HG02973 (cell line): ENCODE data around the gene DOK5.

Source experiments
- ATAC-seq: cut with Tn5 transposase; IDR thresholded peaks from one replicate; pipeline ENCODE4 v1.9.1; 2021; ENCODE audit warnings: moderate library complexity; ENCODE audit not compliant: unreplicated experiment

The DOK5 gene

GRCh38 chr20:54640800-54641199 is 165.4 kb downstream of the DOK5 start:
- no peak for ATAC-seq

- no peak for ATAC-seq
These were observed 167.7 kb downstream of the DOK5 start for GRCh38 chr20:54642864-54643667.

GRCh38 chr20:54643761-54644160 is 168.4 kb downstream of the DOK5 start:
- ATAC-seq = no peak

GRCh38 chr20:54645445-54646155 is 170.2 kb downstream of the DOK5 start:
- ATAC-seq = no peak

GRCh38 chr20:54646156-54646517 is 170.7 kb downstream of the DOK5 start:
- no peak for ATAC-seq

GRCh38 chr20:54648421-54649142 is 173.2 kb downstream of the DOK5 start:
- no peak for ATAC-seq

- no peak for ATAC-seq
These were observed 174.1 kb downstream of the DOK5 start for GRCh38 chr20:54649511-54649962.

GRCh38 chr20:54650052-54650719 is 174.8 kb downstream of the DOK5 start:
- no peak for ATAC-seq

GRCh38 chr20:54651252-54651651 is 175.9 kb downstream of the DOK5 start:
- no peak for ATAC-seq

GRCh38 chr20:54654450-54654849 is 179.1 kb downstream of the DOK5 start:
- no peak for ATAC-seq

- no peak for ATAC-seq
These were observed 182.0 kb downstream of the DOK5 start for GRCh38 chr20:54657268-54657826.

- no peak for ATAC-seq
These were observed 183.1 kb downstream of the DOK5 start for GRCh38 chr20:54658525-54658924.

GRCh38 chr20:54661265-54661664 is 185.9 kb downstream of the DOK5 start:
- no peak for ATAC-seq

- ATAC-seq = no peak
These were observed 186.6 kb downstream of the DOK5 start for GRCh38 chr20:54661880-54662465.

- no peak for ATAC-seq
These were observed 190.4 kb downstream of the DOK5 start for GRCh38 chr20:54665812-54666211.

- peak; percentile 73 for ATAC-seq
These were observed 193.1 kb downstream of the DOK5 start for GRCh38 chr20:54668271-54669039.

GRCh38 chr20:54669040-54669363 is 193.6 kb downstream of the DOK5 start:
- no peak for ATAC-seq

- no peak for ATAC-seq
These were observed 202.9 kb downstream of the DOK5 start for GRCh38 chr20:54678253-54678652.

GRCh38 chr20:54680439-54680838 is 205.0 kb downstream of the DOK5 start:
- no peak for ATAC-seq
